GM18867 (cell line): ENCODE results near the gene SNX10.

Experiments used
- ATAC-seq: cut with Tn5 transposase; IDR thresholded peaks from one replicate; pipeline ENCODE4 v1.9.1; 2021; ENCODE audit warnings: mild to moderate bottlenecking, moderate library complexity; ENCODE audit not compliant: unreplicated experiment

The SNX10 gene

GRCh38 chr7:26295586-26295985 is 3.9 kb downstream of the SNX10 start:
- ATAC-seq: no peak

- ATAC-seq: no peak
These were observed 6.9 kb downstream of the SNX10 start for GRCh38 chr7:26298472-26299058.

GRCh38 chr7:26305090-26305868 is 13.6 kb downstream of the SNX10 start:
- no peak for ATAC-seq

GRCh38 chr7:26305869-26306665 is 14.4 kb downstream of the SNX10 start:
- no peak for ATAC-seq

GRCh38 chr7:26306790-26307189 is 15.1 kb downstream of the SNX10 start:
- no peak for ATAC-seq

GRCh38 chr7:26307226-26307625 is 15.6 kb downstream of the SNX10 start:
- ATAC-seq: no peak

GRCh38 chr7:26307791-26308190 is 16.1 kb downstream of the SNX10 start:
- ATAC-seq: no peak

GRCh38 chr7:26308551-26308950 is 16.9 kb downstream of the SNX10 start:
- ATAC-seq: no peak

- ATAC-seq: no peak
These were observed 17.4 kb downstream of the SNX10 start for GRCh38 chr7:26309089-26309488.

GRCh38 chr7:26311798-26312197 is 20.1 kb downstream of the SNX10 start:
- no peak for ATAC-seq

GRCh38 chr7:26317211-26317610 is 25.5 kb downstream of the SNX10 start:
- ATAC-seq: no peak

- no peak for ATAC-seq
These were observed 27.3 kb downstream of the SNX10 start for GRCh38 chr7:26318921-26319320.

GRCh38 chr7:26319636-26320035 is 28.0 kb downstream of the SNX10 start:
- ATAC-seq: no peak

GRCh38 chr7:26320878-26321277 is 29.2 kb downstream of the SNX10 start:
- no peak for ATAC-seq

GRCh38 chr7:26321435-26321834 is 29.8 kb downstream of the SNX10 start:
- no peak for ATAC-seq

GRCh38 chr7:26326211-26326610 is 34.5 kb downstream of the SNX10 start:
- ATAC-seq: no peak

GRCh38 chr7:26328498-26329390 is 37.1 kb downstream of the SNX10 start:
- ATAC-seq: no peak

GRCh38 chr7:26329520-26330255 is 38.0 kb downstream of the SNX10 start:
- ATAC-seq: no peak

- no peak for ATAC-seq
These were observed 39.5 kb downstream of the SNX10 start for GRCh38 chr7:26331113-26331512.

- ATAC-seq: no peak
These were observed 40.1 kb downstream of the SNX10 start for GRCh38 chr7:26331789-26332188.
